GM21367 (cell line): ENCODE results near the gene TRH.
"Not testable (repeated sequence)": the region's sequence is repeated elsewhere in the genome, so short reads cannot be mapped to it uniquely, and the experiment has no call there.

Experiments used
- ATAC-seq: cut with Tn5 transposase; IDR thresholded peaks from one replicate; pipeline ENCODE4 v1.9.1; 2021; ENCODE audit not compliant: unreplicated experiment

The TRH gene

GRCh38 chr3:130002666-130003598 is 28.4 kb downstream of the TRH start:
- not testable (repeated sequence) for ATAC-seq

- ATAC-seq = no peak
Observed at GRCh38 chr3:130010556-130010955, 36.0 kb downstream of the TRH start.

GRCh38 chr3:130012108-130012507 is 37.6 kb downstream of the TRH start:
- ATAC-seq = not testable (repeated sequence)

GRCh38 chr3:130013246-130013645 is 38.7 kb downstream of the TRH start:
- ATAC-seq = not testable (repeated sequence)

- ATAC-seq = no peak
Observed at GRCh38 chr3:130014526-130014925, 40.0 kb downstream of the TRH start.

- ATAC-seq = not testable (repeated sequence)
Observed at GRCh38 chr3:130017661-130018060, 43.1 kb downstream of the TRH start.

GRCh38 chr3:130026146-130026829 is 51.8 kb downstream of the TRH start:
- ATAC-seq = not testable (repeated sequence)

- not testable (repeated sequence) for ATAC-seq
Observed at GRCh38 chr3:130027437-130027836, 52.9 kb downstream of the TRH start.
